Large intestine (tissue), 3 donors: ENCODE results near the gene RANBP1. TPM values are rescaled to one million over a fixed set of nuclear protein-coding genes. Genes with fewer than 3 reads are reported as not detected.

ENCODE experiments used
- DNase-seq, 2 donors: peaks; one replicate each; pipeline versions ENCODE4 v3.0.0 to v3.0.0-alpha.2; 2013
- H3K27ac ChIP-seq: one replicate; pipeline ENCODE4 v1.5.1; 2013; ENCODE audit warnings: low read length
- H3K27me3 ChIP-seq: 2 replicates; pipeline ENCODE4 v1.6.1; 2013; ENCODE audit warnings: low read length; ENCODE audit not compliant: control insufficient read depth, insufficient read depth
- H3K36me3 ChIP-seq: 2 replicates; pipeline ENCODE4 v1.6.1; 2013; ENCODE audit warnings: low read length; ENCODE audit not compliant: control insufficient read depth, insufficient read depth
- H3K4me1 ChIP-seq: one replicate; pipeline ENCODE4 v1.6.1; 2013; ENCODE audit warnings: low read length; ENCODE audit not compliant: control insufficient read depth, insufficient read depth
- H3K4me3 ChIP-seq: one replicate; pipeline ENCODE4 v1.5.1; 2013; ENCODE audit warnings: low read length
- H3K9me3 ChIP-seq: one replicate; pipeline ENCODE4 v1.6.1; 2013; ENCODE audit warnings: mild to moderate bottlenecking, low read depth, low read length, moderate library complexity; ENCODE audit not compliant: control insufficient read depth
- WGBS: methylation state at CpG from one replicate; pipeline ENCODE4 v1.1.5; 2013; ENCODE audit warnings: low lambda C conversion rate; ENCODE audit not compliant: insufficient coverage; 5-methylcytosine and 5-hydroxymethylcytosine counted together
- polyA plus RNA-seq: library from polyadenylated mRNA; unstranded; fragments of 120-200 nt; gene quantifications from one replicate; pipeline ENCODE4 v1.2.1, GENCODE V29; 2013

Gene RANBP1
- polyA plus RNA-seq, 1 donor: 136 TPM

DNA sequence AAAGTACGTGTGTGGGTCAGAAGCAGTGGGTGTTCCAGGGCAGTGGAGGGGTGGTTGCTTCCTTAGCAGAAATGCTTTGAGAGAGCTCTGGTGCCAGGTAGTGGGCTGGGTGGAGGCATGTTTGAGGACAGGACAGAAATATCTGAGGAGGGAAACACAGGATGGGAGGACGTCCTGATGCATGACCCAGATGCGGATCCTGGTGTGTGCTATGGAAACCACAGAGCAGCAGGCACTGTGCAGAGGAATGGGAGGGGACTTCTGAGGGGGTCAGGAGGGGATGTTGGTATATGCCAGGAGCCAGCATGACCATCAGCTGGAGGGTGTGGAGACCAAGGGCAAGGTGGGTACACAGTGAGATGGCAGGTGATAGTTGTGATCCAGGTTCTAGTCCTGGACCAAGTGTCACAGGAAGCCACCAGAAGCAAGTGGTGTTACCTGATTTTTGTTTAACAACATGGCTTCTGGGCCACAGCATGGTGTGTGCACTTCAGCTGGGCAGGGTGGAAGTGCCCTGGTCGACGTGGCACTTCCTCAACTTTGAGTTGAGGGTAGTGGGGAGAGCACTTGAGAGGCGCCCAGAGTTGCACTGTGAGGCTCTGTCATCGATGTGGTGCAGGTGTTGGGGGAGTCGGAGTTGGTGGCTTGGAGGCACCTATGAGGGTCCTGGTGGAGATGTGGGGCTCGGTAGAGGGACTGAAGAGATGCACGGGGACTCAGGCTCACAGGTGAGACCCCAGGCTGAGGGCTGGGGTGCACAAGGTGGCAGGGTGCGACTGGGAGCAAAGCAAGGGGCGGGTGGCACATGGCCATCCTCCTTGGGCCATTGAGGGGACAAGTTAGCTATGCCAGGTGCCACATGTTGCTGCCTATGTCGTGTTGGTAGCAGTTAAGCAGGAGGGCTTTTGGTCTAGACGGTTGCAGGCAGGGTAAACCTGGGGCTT is 28.3 kb upstream of the RANBP1 start:
- no peak for DNase-seq
- H3K9me3 ChIP-seq: peaks cover 5% of the 10 kb centered on the region
- peaks cover 76% of the 10 kb centered on the region for H3K36me3 ChIP-seq
- H3K4me3 ChIP-seq: no peak overlapping the region
- WGBS: no CpG with 5 or more reads among the region's 14 CpGs
- H3K27me3 ChIP-seq: no peaks in the 10 kb centered on the region
- peaks cover 8% of the 10 kb centered on the region for H3K4me1 ChIP-seq
- H3K27ac ChIP-seq: no peak overlapping the region

DNA sequence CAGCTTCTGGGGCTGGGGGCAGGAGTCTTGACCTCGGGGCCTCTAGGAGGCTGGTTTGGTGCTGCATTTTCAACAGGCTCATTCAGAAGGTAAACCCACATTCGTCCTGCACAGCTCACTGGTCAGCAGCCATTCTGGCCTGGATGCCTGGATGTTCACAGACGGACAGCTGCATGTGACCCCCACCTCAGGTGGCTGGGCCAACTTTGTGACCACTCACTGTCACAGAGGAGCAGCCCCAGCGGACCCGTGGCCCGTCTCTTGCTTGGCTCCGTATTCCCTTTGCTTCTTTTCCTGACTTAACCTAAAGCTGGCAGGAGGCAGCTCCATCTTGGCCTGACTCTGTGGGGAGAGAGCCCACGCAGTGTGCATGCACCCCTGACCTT is 27.6 kb upstream of the RANBP1 start:
- WGBS: no CpG with 5 or more reads among the region's 8 CpGs
- Histone ChIP-seq H3K27me3 (no peaks in the 10 kb centered on the region), H3K4me3 (no peak overlapping the region)

DNA sequence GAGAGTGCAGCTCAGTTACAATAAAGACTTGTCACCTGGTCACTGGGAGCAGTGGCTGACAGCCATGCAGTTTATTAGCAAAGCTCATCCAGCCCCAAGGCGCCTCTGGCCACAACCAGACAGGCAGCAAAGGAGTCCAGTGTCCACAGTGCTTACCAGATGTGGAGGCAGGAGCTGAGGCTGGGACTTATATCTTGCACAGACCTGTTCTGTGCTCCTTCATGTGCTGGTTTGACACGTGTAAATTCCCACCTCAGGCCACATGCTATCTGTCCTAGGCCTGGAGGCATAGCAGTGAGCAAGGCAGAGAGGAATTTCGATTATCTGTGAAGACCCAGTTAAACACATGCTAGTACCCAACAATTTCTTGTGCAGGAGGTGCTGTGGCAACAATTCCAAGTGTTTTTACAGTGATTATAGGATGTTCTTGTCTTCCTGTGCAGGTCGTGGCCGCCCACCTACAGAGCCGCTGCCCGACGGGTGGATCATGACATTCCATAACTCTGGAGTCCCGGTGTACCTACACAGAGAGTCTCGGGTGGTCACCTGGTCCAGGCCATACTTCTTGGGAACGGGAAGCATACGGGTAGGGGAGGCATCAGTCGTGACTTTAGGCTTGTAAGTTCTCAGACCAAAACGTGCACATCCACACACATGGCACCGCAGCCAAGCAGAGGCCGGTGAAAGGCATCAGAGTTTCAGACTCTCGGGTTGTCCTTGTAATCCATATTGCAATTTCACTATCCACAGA is 26.5 kb upstream of the RANBP1 start:
- no CpG with 5 or more reads among the region's 17 CpGs for WGBS
- no peaks in the 10 kb centered on the region for H3K4me1 ChIP-seq
- H3K36me3 ChIP-seq: peaks cover 88% of the 10 kb centered on the region
- H3K27me3 ChIP-seq: no peaks in the 10 kb centered on the region
- peaks cover 5% of the 10 kb centered on the region for H3K9me3 ChIP-seq
- no peak for DNase-seq
- no peak overlapping the region for H3K27ac ChIP-seq
- no peak overlapping the region for H3K4me3 ChIP-seq

More for the DNA sequence above, 27.6 kb upstream of the RANBP1 start:
- Histone ChIP-seq H3K27ac (no peak overlapping the region), H3K36me3 (peaks cover 76% of the 10 kb centered on the region), H3K4me1 (peaks cover 3% of the 10 kb centered on the region), H3K9me3 (peaks cover 5% of the 10 kb centered on the region)
- DNase-seq: no peak

GRCh38 chr22:20089977-20090729 is 25.8 kb upstream of the RANBP1 start:
- H3K4me1 ChIP-seq: no peaks in the 10 kb centered on the region
- H3K27me3 ChIP-seq: no peaks in the 10 kb centered on the region
- no peak overlapping the region for H3K4me3 ChIP-seq
- H3K27ac ChIP-seq: no peak overlapping the region
- H3K36me3 ChIP-seq: peaks cover 95% of the 10 kb centered on the region
- peaks cover 5% of the 10 kb centered on the region for H3K9me3 ChIP-seq
- no CpG with 5 or more reads among the region's 11 CpGs for WGBS
- no peak for DNase-seq

DNA sequence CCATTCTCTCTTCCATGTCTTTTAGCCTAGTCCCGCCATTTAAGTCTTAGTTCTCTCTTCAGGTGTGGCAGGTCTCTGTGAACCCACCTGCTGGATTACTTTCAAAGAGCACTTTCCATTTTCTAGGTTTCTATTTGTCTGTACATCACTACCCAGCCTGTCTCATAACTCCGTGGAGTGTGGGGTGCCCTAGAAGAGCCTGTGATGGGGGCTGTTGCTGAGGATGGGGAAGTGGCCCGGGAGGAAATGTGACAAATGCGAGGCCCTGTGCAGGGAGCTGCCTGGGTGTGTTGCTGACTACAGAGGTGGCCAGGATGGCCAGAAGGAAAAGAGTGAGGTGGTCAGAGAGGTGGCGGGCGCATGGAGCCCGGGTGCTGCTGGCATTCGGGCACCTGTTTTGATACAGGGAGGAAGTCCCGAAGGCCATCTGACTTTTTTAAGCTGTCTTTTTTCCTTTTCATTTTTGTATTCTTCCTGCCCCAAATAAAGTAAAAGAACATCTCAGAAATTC is 25.1 kb upstream of the RANBP1 start:
- H3K4me1 ChIP-seq: no peaks in the 10 kb centered on the region
- no peak overlapping the region for H3K27ac ChIP-seq
- no CpG with 5 or more reads among the region's 9 CpGs for WGBS
- H3K4me3 ChIP-seq: no peak overlapping the region
- DNase-seq: no peak
- peaks cover 4% of the 10 kb centered on the region for H3K9me3 ChIP-seq
- H3K36me3 ChIP-seq: peaks cover 98% of the 10 kb centered on the region
- no peaks in the 10 kb centered on the region for H3K27me3 ChIP-seq

GRCh38 chr22:20091690-20092476 is 24.0 kb upstream of the RANBP1 start:
- no peak overlapping the region for H3K27ac ChIP-seq
- H3K27me3 ChIP-seq: no peaks in the 10 kb centered on the region
- no CpG with 5 or more reads among the region's 16 CpGs for WGBS
- H3K4me3 ChIP-seq: no peak overlapping the region
- H3K36me3 ChIP-seq: peaks cover 96% of the 10 kb centered on the region
- H3K9me3 ChIP-seq: peaks cover 2% of the 10 kb centered on the region
- H3K4me1 ChIP-seq: no peaks in the 10 kb centered on the region
- DNase-seq: no peak

DNA sequence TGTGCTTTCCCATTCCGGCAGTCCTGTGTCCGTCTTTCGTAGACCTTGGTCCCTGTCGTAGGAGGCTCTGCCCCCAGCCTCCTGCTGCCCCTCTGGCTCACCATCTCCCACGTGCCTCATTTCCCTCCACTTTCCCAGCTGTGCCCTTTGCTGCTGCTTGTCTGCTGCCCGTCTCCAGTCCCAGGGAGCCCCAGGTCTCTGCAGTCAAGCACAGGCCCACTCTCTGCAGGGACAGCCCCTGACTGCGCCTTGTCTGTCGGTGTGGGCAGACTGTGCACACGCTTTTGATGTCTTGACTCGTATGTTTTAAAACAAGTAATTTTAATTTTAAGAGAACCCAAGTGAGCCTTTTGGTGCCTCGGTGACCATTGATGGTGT is 23.4 kb upstream of the RANBP1 start:
- 100% methylated on average over 3 of the region's 11 CpGs for WGBS
- Histone ChIP-seq H3K27ac (no peak overlapping the region), H3K36me3 (peaks cover 94% of the 10 kb centered on the region), H3K9me3 (peaks cover 2% of the 10 kb centered on the region), H3K4me1 (no peaks in the 10 kb centered on the region), H3K27me3 (no peaks in the 10 kb centered on the region), H3K4me3 (no peak overlapping the region)
- DNase-seq: no peak

DNA sequence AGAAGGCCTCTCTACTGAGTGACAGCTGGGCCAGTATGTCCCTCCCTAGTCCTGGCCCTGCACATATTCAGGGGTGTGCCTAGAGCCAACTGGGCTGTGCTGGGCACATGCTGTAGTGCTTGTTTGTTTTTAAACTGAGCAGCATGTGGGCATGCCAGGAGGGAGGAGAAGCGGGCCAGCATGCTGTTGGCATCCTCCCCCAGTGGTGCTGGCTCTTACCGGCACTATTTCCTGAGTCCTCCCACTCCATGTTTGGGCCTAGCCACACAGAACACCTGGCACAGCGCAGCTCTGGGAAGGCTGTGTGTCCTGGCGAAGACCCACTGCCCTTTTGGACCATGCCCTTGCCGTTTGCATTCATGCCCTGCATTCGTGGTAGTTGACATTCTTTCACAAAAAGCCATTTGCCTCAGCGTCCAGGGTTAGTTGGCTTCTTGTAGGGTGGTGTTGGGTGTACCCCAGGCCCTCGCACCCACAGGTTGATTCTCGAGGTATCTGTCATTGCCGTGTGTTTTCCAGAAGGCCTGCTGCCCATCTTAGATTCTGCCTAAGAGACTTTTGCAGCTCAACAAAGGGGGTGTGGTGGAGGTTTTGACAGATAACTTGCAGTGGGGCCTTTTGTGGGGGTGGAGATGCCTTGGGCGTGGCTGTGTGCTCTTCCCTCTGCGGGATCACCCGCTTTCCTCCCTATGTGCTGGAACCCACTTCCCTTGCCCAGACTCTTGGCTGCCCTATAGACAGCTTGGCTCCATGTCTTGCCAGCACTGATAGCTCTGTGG is 22.3 kb upstream of the RANBP1 start:
- peaks cover 2% of the 10 kb centered on the region for H3K9me3 ChIP-seq
- H3K27me3 ChIP-seq: no peaks in the 10 kb centered on the region
- peaks cover 89% of the 10 kb centered on the region for H3K36me3 ChIP-seq
- WGBS: no CpG with 5 or more reads among the region's 13 CpGs
- no peak overlapping the region for H3K4me3 ChIP-seq
- DNase-seq: no peak
- no peak overlapping the region for H3K27ac ChIP-seq
- no peaks in the 10 kb centered on the region for H3K4me1 ChIP-seq

DNA sequence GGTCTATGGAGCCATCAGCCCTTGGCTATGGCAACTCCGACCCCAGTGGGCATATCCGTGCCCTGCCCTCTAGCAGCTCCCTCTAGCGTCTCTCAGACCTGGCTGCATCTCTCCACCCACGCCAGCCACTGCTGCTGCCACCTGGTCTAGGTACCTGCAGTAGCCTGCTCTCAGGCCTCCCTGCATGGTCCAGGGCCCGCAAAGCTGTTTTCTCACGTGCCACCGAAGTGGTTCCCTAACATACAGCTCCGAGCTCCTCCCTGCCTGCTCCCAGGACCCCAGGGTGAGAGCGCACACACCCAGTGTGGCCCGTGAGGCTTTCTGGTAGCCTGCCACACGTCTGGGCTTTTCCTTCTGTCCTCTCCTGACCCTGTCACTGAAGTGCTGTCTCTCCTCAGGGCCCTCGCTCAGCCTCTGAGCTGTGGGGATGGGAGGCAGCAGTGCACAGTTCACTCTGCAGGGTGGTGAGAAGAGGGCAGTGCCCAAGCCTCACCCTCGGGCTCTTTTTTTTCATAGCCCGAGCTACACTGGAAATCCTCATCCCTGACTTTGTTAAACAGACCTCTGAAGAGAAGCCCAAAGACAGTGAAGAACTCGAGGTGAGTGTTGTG is 21.6 kb upstream of the RANBP1 start:
- Histone ChIP-seq H3K36me3 (peaks cover 89% of the 10 kb centered on the region), H3K4me3 (no peak overlapping the region), H3K27ac (no peak overlapping the region), H3K4me1 (no peaks in the 10 kb centered on the region), H3K27me3 (no peaks in the 10 kb centered on the region), H3K9me3 (peaks cover 2% of the 10 kb centered on the region)
- no peak for DNase-seq
- WGBS: no CpG with 5 or more reads among the region's 15 CpGs
